H1 (cell line): ENCODE data around the gene CDK8.

Source experiments
- ATF2 ChIP-seq: IDR thresholded peaks from 2 replicates; pipeline ENCODE4 v1.6.1; 2012; ENCODE audit warnings: low read length, inconsistent platforms
- ATF3 ChIP-seq: IDR thresholded peaks from 2 replicates; pipeline ENCODE4 v1.6.1; 2011; ENCODE audit warnings: low read depth, mild to moderate bottlenecking, low read length; ENCODE audit not compliant: insufficient read depth
- CHD2 ChIP-seq: IDR thresholded peaks from 2 replicates; pipeline ENCODE4 v1.6.1; 2012; ENCODE audit warnings: low read length, improper control_type of control experiment
- CTCF ChIP-seq, 3 experiments: IDR thresholded peaks; 1 replicate in 2 of 3; 2 replicates in 1 of 3; pipeline versions ENCODE4 v1.5.1 to v1.6.1; 2011; ENCODE audit warnings: low read length in 3 of 3, mild to moderate bottlenecking in 3 of 3, inconsistent platforms in 2 of 3, low read depth in 1 of 3, moderate library complexity in 1 of 3; ENCODE audit not compliant: insufficient read depth in 1 of 3; ENCODE audit errors: control extremely low read depth in 1 of 3
- EP300 ChIP-seq, 2 experiments: IDR thresholded peaks; 1 replicate in 1 of 2; 2 replicates in 1 of 2; pipeline ENCODE4 v1.6.1; 2011 to 2012; ENCODE audit warnings: low read depth in 2 of 2, low read length in 2 of 2, mild to moderate bottlenecking in 2 of 2, borderline replicate concordance in 1 of 2, inconsistent platforms in 1 of 2, moderate library complexity in 1 of 2
- JUND ChIP-seq: IDR thresholded peaks from 2 replicates; pipeline ENCODE4 v1.6.1; 2011; ENCODE audit warnings: mild to moderate bottlenecking, improper control_type of control experiment, low read length
- MAX ChIP-seq: IDR thresholded peaks from 2 replicates; pipeline ENCODE4 v1.6.1; 2012; ENCODE audit warnings: inconsistent platforms
- POLR2A ChIP-seq, 2 experiments: IDR thresholded peaks; 1 replicate in 1 of 2; 2 replicates in 1 of 2; pipeline ENCODE4 v1.6.1; 2011; ENCODE audit warnings: low read depth in 2 of 2, low read length in 2 of 2, mild to moderate bottlenecking in 2 of 2; ENCODE audit errors: control extremely low read depth in 1 of 2
- USF2 ChIP-seq: IDR thresholded peaks from 2 replicates; pipeline ENCODE4 v1.6.1; 2011; ENCODE audit warnings: low read length, improper control_type of control experiment
- YY1 ChIP-seq: IDR thresholded peaks from 2 replicates; pipeline ENCODE4 v1.6.1; 2011; ENCODE audit warnings: low read depth, mild to moderate bottlenecking, low read length

- no peak for TF ChIP-seq JUND
- TF ChIP-seq CTCF (IDR thresholded peaks at IDR 0.05; ENCODE audit: control extremely low read depth in 1 of 3, insufficient read depth in 1 of 3, low read depth in 1 of 3, low read length in 3 of 3) = no peak
- no peak for TF ChIP-seq MAX
- no peak for TF ChIP-seq CHD2
- no peak for TF ChIP-seq POLR2A (IDR thresholded peaks at IDR 0.05; ENCODE audit: control extremely low read depth in 1 of 2, low read depth in 2 of 2, low read length in 2 of 2)
- no peak for TF ChIP-seq YY1
- no peak for TF ChIP-seq EP300 (IDR thresholded peaks at IDR 0.05; ENCODE audit: borderline replicate concordance in 1 of 2, low read depth in 2 of 2, low read length in 2 of 2)
- no peak for TF ChIP-seq ATF3
- TF ChIP-seq ATF2 = no peak
- TF ChIP-seq USF2 = no peak
These were observed 1.9 kb downstream of the CDK8 start for GRCh38 chr13:26255691-26256277.
